Activated CD4-positive, alpha-beta T cell treated with anti-CD3 and anti-CD28 coated beads for 36 hours (primary cell): ENCODE measurements around the gene GOLGA8O. TPM values are rescaled to one million over a fixed set of nuclear protein-coding genes. Genes with fewer than 3 reads are reported as not detected.
"Not testable (repeated sequence)": the region's sequence is repeated elsewhere in the genome, so short reads cannot be mapped to it uniquely, and the experiment has no call there.

ENCODE experiments used
- ATAC-seq: fragments of 200-7000 bp; cut with Tn5 transposase; one replicate; pipeline ENCODE4 v1.10.0; 2021; ENCODE audit warnings: mild to moderate bottlenecking, moderate library complexity
- CTCF ChIA-PET: fragments of 350-600 bp; sonication (Branson Sonifier 250); formaldehyde crosslinking; loops from one replicate; lab custom pipeline; 2021; ENCODE audit warnings: antibody characterized with exemption; lab: Charles Lee
- POLR2A ChIA-PET: fragments of 350-600 bp; sonication (Branson Sonifier 250); formaldehyde crosslinking; loops from one replicate; lab custom pipeline; 2021; ENCODE audit warnings: antibody characterized with exemption, inconsistent platforms; lab: Charles Lee
- DNase-seq: peaks from one replicate; pipeline ENCODE4 v3.0.0-alpha.2; 2020
- H3K27ac Mint-ChIP-seq: one replicate; pipeline ENCODE4 v1.8.0; 2021; ENCODE audit warnings: mixed read lengths
- H3K27me3 Mint-ChIP-seq: one replicate; pipeline ENCODE4 v1.8.0; 2021; ENCODE audit warnings: mixed read lengths
- H3K36me3 Mint-ChIP-seq: one replicate; pipeline ENCODE4 v1.8.0; 2021; ENCODE audit warnings: low read depth, mixed read lengths
- H3K4me1 Mint-ChIP-seq: one replicate; pipeline ENCODE4 v1.8.0; 2021; ENCODE audit warnings: mixed read lengths
- H3K4me3 Mint-ChIP-seq: one replicate; pipeline ENCODE4 v1.8.0; 2021; ENCODE audit warnings: mild to moderate bottlenecking, moderate library complexity, mixed read lengths
- H3K9me3 Mint-ChIP-seq: one replicate; pipeline ENCODE4 v1.8.0; 2021; ENCODE audit warnings: low read depth, mixed read lengths
- intact Hi-C, 2 experiments: fragments of 100-400 bp; cut with DNase I in 1 of 2; cut with micrococcal nuclease in 1 of 2; formaldehyde crosslinking; loops; one replicate each; pipeline versions ENCODE4 v1.14.2 to v1.15.1; 2022 to 2024; cut with DNase I, micrococcal nuclease
- total RNA-seq, 2 experiments: library from RNA; stranded (reverse); gene quantifications; one replicate each; pipeline ENCODE4 v1.2.3, GENCODE V29; 2021

Gene GOLGA8O
- total RNA-seq = 1 to 10 TPM; 1.0 to 1.3 TPM

DNA sequence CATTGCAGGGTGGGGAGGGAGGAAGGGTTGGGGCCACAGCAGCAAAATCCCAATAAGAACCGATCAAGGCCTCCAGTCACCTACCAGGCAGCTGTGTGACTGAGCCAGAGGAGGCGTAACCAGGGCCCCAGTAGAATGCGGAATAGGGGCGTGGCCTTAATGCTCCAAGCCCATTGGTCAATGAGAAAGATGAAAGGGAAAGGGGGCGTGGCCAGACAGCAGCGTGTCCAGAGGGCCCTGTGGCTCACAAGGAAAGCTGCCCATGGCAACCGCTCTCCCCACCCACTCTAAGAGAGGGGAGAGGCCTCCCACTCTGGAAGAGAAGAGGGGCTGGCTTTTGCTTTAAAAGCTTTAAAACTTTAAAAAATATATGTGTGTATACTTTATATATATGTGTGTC, at the start of gene GOLGA8O:
TSS of gene GOLGA8O (minus strand) at position 101 of the 400 bp plus-strand sequence. CDS start at position 3, 98 bp downstream.
- H3K27me3 Mint-ChIP-seq, H3K36me3 Mint-ChIP-seq, H3K9me3 Mint-ChIP-seq, H3K4me3 Mint-ChIP-seq, H3K4me1 Mint-ChIP-seq, CTCF ChIA-PET, intact Hi-C loops, DNase-seq, POLR2A ChIA-PET, H3K27ac Mint-ChIP-seq, ATAC-seq: not testable (repeated sequence)

GRCh38 chr15:32504152-32504811, 48.8 kb upstream of the GOLGA8O start:
- H3K9me3 Mint-ChIP-seq, H3K36me3 Mint-ChIP-seq, ATAC-seq, intact Hi-C loops, H3K4me3 Mint-ChIP-seq, H3K27me3 Mint-ChIP-seq, H3K27ac Mint-ChIP-seq, CTCF ChIA-PET, POLR2A ChIA-PET, DNase-seq, H3K4me1 Mint-ChIP-seq: not testable (repeated sequence)

- H3K4me1 Mint-ChIP-seq, intact Hi-C loops, H3K36me3 Mint-ChIP-seq, DNase-seq, POLR2A ChIA-PET, H3K27me3 Mint-ChIP-seq, H3K4me3 Mint-ChIP-seq, ATAC-seq, CTCF ChIA-PET, H3K9me3 Mint-ChIP-seq, H3K27ac Mint-ChIP-seq: not testable (repeated sequence)
Observed at GRCh38 chr15:32502946-32503345, 47.5 kb upstream of the GOLGA8O start.

- CTCF ChIA-PET = not testable (repeated sequence)
Observed at GRCh38 chr15:32492768-32493167, 37.3 kb upstream of the GOLGA8O start.

GRCh38 chr15:32486474-32486873, 31.0 kb upstream of the GOLGA8O start:
- POLR2A ChIA-PET, DNase-seq, H3K27me3 Mint-ChIP-seq, H3K4me3 Mint-ChIP-seq, H3K27ac Mint-ChIP-seq, H3K9me3 Mint-ChIP-seq, H3K4me1 Mint-ChIP-seq, intact Hi-C loops, CTCF ChIA-PET, H3K36me3 Mint-ChIP-seq, ATAC-seq: not testable (repeated sequence)

More at GRCh38 chr15:32492768-32493167, 37.3 kb upstream of the GOLGA8O start:
- H3K27ac Mint-ChIP-seq, intact Hi-C loops, DNase-seq, H3K9me3 Mint-ChIP-seq, H3K36me3 Mint-ChIP-seq, ATAC-seq, H3K27me3 Mint-ChIP-seq, H3K4me1 Mint-ChIP-seq, POLR2A ChIA-PET, H3K4me3 Mint-ChIP-seq: not testable (repeated sequence)

GRCh38 chr15:32483377-32483776, 27.9 kb upstream of the GOLGA8O start:
- H3K36me3 Mint-ChIP-seq, H3K27ac Mint-ChIP-seq, H3K9me3 Mint-ChIP-seq, H3K4me1 Mint-ChIP-seq, ATAC-seq, H3K27me3 Mint-ChIP-seq, intact Hi-C loops, CTCF ChIA-PET, H3K4me3 Mint-ChIP-seq, POLR2A ChIA-PET: not testable (repeated sequence)
- peak; percentile 4 for DNase-seq

DNA sequence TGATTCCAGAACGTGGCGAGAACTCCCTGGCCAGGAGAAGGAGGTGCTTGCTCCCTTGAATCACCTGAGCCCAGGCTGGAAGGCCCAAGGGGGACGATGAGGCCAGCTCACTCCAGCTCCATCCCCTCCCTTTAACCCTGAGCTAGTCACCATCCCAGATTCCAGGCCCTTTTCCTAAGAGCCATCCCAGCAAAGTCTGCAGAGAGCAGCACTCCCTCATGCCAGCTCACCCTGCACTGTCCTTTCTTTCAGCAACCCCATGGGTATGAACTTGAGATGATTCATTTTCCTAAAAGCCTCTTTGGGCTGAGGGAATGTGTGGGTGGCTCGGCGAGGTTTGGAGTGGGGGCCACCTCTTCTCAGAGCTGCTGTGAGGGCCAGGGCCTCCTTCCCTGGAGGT, 26.2 kb upstream of the GOLGA8O start:
- CTCF ChIA-PET, H3K36me3 Mint-ChIP-seq, intact Hi-C loops, H3K9me3 Mint-ChIP-seq, H3K27me3 Mint-ChIP-seq, DNase-seq, ATAC-seq, H3K27ac Mint-ChIP-seq, POLR2A ChIA-PET, H3K4me1 Mint-ChIP-seq, H3K4me3 Mint-ChIP-seq: not testable (repeated sequence)

DNA sequence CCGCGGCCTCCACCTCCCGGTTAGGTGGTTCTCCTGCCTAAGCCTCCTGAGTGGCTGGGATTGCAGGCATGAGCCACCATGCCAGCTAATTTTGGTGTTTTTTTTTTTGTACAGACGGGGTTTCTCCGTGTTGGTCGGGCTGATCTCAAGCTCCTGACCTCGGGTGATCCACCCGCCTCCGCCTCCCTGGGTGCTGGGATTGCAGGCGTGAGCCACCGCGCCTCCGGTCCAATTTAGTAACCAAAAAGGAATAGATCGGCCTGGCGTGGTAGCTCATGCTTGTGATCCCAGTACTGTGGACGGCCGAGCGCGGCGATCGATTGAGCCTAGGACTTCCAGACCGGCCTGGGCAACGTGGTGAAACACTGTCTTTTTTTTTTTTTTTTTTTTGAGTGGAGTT, 12.6 kb upstream of the GOLGA8O start:
- DNase-seq, ATAC-seq, intact Hi-C loops, CTCF ChIA-PET, H3K27me3 Mint-ChIP-seq, H3K4me3 Mint-ChIP-seq, H3K9me3 Mint-ChIP-seq, H3K4me1 Mint-ChIP-seq, H3K27ac Mint-ChIP-seq, H3K36me3 Mint-ChIP-seq, POLR2A ChIA-PET: not testable (repeated sequence)

- POLR2A ChIA-PET, intact Hi-C loops, CTCF ChIA-PET: not testable (repeated sequence)
Observed at GRCh38 chr15:32440445-32440977, 14.9 kb downstream of the GOLGA8O start.

DNA sequence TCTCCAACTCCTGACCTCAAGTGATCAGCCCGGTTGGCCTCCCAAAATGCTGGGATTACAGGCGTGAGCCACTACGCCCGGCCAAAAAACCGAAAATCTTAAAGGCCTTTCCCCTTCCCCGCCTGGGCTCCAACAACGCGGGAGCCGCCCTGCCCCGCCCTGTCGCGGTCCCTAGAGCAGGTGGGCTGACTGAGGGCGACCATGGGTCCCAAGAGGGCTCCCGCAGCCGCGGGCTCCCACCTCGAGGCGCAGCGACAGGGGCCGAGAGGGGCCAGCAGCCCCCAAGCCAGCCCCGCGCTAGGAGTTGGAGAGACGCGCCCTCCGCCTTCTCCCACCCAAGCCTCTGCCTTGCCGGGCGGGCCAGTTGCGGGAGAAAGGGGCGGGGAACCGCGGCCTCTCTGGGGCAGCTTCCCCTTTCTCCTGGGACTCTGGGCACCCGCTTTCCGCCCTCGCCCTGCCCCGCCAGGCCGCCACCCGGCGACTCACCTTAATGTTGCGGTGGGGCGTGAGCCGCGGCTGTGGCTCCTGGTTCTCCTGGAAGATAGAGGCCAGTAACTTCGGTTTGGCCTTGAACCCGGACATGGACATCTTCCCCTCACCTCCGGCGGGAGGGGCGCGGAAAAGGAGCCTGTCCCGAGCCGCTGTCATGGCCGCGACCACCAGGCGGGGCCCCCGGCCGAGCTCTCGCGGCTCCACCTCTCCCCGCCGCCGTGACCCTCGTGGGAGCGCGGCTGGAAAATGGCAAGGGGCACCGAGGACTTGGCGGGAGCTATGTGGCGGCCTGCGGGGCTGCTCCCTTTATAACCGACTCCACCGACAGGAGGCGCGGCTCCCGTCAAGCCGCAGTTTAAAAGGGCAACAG, 21.1 kb downstream of the GOLGA8O start:
- peak; percentile 75 for ATAC-seq
- H3K4me3 Mint-ChIP-seq, H3K4me1 Mint-ChIP-seq, H3K27me3 Mint-ChIP-seq, H3K27ac Mint-ChIP-seq, CTCF ChIA-PET, intact Hi-C loops, H3K36me3 Mint-ChIP-seq, DNase-seq, H3K9me3 Mint-ChIP-seq, POLR2A ChIA-PET: not testable (repeated sequence)

More at GRCh38 chr15:32440445-32440977, 14.9 kb downstream of the GOLGA8O start:
- peak; percentile 78 for ATAC-seq
- H3K36me3 Mint-ChIP-seq, DNase-seq, H3K9me3 Mint-ChIP-seq, H3K4me3 Mint-ChIP-seq, H3K27me3 Mint-ChIP-seq, H3K27ac Mint-ChIP-seq, H3K4me1 Mint-ChIP-seq: not testable (repeated sequence)

GRCh38 chr15:32427635-32428034, 27.8 kb downstream of the GOLGA8O start:
- intact Hi-C loops, H3K9me3 Mint-ChIP-seq, H3K27ac Mint-ChIP-seq, H3K4me3 Mint-ChIP-seq, POLR2A ChIA-PET, H3K4me1 Mint-ChIP-seq, ATAC-seq, DNase-seq, H3K36me3 Mint-ChIP-seq, H3K27me3 Mint-ChIP-seq, CTCF ChIA-PET: not testable (repeated sequence)

GRCh38 chr15:32426511-32426910, 28.9 kb downstream of the GOLGA8O start:
- H3K27ac Mint-ChIP-seq, H3K36me3 Mint-ChIP-seq, ATAC-seq, H3K4me1 Mint-ChIP-seq, H3K9me3 Mint-ChIP-seq, H3K27me3 Mint-ChIP-seq, POLR2A ChIA-PET, CTCF ChIA-PET, intact Hi-C loops, H3K4me3 Mint-ChIP-seq, DNase-seq: not testable (repeated sequence)
